ENCODE data around the gene NCAM1.

Gene NCAM1

DNA sequence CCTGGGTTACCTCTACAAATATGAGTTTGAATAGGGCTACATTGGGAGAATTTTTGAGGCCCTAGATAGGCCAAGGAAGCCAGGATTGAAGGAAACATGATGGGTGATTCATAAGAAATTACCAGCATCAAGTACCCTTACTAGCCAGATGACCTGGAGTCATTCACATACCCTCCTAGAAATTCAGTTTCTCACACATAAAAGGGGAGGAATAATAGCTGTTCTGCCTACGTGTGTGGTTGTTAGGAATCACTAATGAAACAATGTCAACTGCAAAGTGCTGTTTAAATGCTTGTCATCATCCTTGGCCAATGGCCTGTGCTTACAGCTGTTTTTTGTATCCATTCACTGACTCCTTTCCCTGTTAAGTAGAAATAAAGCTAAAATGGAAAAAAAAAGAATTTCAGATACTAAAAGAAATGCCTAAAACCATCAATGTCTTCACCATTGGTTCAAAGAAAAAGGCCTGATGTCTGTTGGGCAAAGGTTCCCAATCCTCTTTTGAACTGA lies 114.4 kb downstream of the NCAM1 start:
- no peak overlapping the region for H3K27ac ChIP-seq
- TF ChIP-seq ZFX (IDR thresholded peaks at IDR 0.05; ENCODE audit: borderline replicate concordance), result no peak
- TF ChIP-seq, protein P1, sequence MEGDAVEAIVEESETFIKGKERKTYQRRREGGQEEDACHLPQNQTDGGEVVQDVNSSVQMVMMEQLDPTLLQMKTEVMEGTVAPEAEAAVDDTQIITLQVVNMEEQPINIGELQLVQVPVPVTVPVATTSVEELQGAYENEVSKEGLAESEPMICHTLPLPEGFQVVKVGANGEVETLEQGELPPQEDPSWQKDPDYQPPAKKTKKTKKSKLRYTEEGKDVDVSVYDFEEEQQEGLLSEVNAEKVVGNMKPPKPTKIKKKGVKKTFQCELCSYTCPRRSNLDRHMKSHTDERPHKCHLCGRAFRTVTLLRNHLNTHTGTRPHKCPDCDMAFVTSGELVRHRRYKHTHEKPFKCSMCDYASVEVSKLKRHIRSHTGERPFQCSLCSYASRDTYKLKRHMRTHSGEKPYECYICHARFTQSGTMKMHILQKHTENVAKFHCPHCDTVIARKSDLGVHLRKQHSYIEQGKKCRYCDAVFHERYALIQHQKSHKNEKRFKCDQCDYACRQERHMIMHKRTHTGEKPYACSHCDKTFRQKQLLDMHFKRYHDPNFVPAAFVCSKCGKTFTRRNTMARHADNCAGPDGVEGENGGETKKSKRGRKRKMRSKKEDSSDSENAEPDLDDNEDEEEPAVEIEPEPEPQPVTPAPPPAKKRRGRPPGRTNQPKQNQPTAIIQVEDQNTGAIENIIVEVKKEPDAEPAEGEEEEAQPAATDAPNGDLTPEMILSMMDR (IDR thresholded peaks at IDR 0.05), result no peak

DNA sequence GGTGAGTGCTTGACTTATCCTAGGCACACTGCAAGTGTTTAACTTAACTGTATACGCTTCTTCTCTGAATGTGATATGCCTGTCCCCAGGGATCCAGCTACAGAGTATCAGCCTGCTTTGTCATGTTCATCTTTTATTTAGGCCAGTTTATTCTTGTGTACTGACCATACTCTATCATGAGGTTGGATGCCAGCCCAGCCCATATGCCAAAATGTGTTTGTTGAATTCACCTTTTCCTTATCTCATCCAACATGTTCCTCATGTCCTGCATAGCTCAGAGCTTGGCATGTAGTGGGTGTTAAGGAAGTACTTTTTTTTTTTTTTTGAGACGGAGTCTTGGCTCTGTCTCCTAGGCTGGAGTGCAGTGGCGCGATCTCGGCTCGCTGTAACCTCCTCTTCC lies 116.2 kb downstream of the NCAM1 start:
- H3K27ac ChIP-seq, result no peak overlapping the region
- TF ChIP-seq ZFX (IDR thresholded peaks at IDR 0.05; ENCODE audit: borderline replicate concordance), result no peak
- TF ChIP-seq, protein P1 (IDR thresholded peaks at IDR 0.05), result no peak

DNA sequence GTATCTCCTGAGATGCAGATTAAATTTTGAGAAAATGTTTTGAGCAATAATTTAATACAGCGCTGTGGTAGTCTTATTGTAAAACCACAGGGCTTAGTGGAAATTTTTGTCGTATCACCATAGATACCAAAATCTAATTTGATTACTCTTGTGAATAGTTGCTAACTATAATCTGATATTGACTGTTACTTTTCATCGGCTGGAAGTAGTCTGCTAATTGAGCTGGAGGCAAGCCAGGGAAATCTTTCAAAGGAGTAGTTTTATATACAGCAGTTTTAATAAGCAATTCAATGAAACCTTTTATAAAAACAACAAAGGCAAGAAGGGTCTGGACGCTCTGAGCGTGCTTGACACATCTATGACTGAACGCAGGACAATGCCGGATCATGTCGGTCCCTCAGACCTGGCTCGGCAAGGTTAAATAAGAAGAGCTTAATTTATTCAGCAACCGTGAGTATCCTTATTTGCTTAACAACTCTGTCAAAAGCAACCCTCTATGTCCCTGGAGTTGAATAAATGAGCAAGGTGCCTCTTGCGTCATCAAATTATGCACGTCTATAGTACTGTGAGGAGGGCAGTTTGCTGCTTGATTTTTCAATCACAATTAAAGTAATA lies 121.2 kb downstream of the NCAM1 start:
- no peak for TF ChIP-seq ZFX (IDR thresholded peaks at IDR 0.05; ENCODE audit: borderline replicate concordance)
- TF ChIP-seq, protein P1 (IDR thresholded peaks at IDR 0.05), result no peak
- H3K27ac ChIP-seq, result no peak overlapping the region

DNA sequence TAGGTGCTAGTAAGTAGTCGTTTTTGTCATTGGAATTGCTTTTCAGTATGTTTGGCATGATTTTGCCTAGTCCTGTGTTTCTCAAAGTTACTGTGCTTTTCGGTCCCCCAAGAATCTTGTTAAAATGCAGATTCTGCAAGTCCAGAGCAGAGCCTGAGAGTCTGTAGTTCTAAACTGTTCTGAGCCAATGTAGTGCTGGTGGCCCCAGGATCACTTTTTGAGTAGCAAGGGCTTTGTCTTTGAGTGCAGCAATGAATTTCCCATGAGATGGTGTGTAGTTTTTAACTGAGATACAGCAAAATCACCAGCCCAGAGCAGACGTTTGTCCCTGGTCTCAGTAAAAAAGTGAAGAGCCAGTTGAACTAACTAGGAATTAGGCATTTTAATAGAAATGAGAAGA lies 122.4 kb downstream of the NCAM1 start:
- H3K27ac ChIP-seq, result no peak overlapping the region
- no peak for TF ChIP-seq ZFX (IDR thresholded peaks at IDR 0.05; ENCODE audit: borderline replicate concordance)
- TF ChIP-seq, protein P1 (IDR thresholded peaks at IDR 0.05), result no peak

DNA sequence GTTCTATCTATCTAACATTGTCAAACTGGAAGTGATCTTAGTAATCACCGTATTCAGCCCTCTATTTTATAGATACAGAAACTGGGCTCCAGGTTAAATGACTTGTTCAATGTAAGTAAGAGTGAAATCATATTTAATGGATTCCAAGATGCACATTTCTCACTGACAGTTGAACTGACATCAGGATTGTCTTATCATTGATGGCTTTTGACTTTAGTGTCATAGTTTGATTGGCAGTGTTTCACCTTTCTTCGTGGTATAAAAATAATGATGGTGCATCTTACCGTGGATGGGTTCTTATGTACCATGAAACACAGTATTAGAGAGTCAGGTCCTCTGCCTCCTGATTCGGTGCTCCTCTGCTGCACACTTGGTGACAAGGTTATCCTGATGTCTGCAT lies 123.1 kb downstream of the NCAM1 start:
- TF ChIP-seq, protein P1 (IDR thresholded peaks at IDR 0.05), result no peak
- TF ChIP-seq ZFX (IDR thresholded peaks at IDR 0.05; ENCODE audit: borderline replicate concordance), result no peak
- H3K27ac ChIP-seq, result no peak overlapping the region

DNA sequence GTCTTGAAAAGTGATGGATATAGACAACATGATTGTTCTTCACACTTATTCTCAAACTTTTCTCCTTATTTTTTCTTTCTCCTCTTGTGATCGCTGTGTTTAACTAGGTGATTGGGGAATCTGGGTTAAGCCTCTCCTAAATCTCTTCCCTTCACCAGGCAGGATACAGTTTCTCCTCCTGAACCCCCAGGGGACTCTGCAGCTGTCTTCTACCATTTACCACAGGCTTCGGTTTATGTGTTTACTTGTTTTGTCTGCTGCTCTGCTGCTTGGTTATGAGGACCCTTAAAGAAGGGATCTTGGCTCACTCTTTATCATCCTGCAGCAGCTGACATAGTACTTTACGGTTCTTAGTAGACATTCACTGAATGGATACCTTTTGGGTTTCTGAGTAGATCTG lies 124.2 kb downstream of the NCAM1 start:
- no peak overlapping the region for H3K27ac ChIP-seq
- TF ChIP-seq ZFX (IDR thresholded peaks at IDR 0.05; ENCODE audit: borderline replicate concordance), result no peak
- TF ChIP-seq, protein P1 (IDR thresholded peaks at IDR 0.05), result no peak

DNA sequence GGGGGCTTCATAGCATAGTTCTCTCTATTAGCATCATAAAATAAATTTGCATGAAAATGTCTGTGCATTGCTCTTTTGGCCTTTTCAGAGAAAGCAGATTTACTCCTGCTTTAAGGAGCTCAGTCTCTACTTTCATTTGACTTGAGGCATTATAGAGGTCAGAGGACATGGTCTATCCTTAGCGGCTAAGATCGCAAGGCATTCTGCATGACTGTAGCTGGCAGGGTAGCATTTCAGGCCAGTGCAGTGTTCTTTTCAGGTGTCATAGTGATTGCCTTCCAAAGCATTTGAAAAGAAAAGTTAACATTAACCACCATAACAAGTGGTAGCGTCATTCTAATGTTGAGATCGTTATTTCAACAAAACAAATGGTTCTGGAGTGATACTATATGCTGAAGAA lies 126.5 kb downstream of the NCAM1 start:
- no peak overlapping the region for H3K27ac ChIP-seq
- TF ChIP-seq, protein P1 (IDR thresholded peaks at IDR 0.05), result no peak
- TF ChIP-seq ZFX (IDR thresholded peaks at IDR 0.05; ENCODE audit: borderline replicate concordance), result no peak

All from 22Rv1 (cell line).